Stimulated activated CD4-positive, alpha-beta T cell treated with anti-CD3 and anti-CD28 coated beads, Interleukin-12 subunit alpha, Interleukin-12 subunit beta, amount 100 ng/mL, for 4 hours (primary cell): ENCODE results near the gene CECR2.
"Not testable (repeated sequence)": the region's sequence is repeated elsewhere in the genome, so short reads cannot be mapped to it uniquely, and the experiment has no call there.

Source experiments
- DNase-seq: peaks from one replicate; pipeline ENCODE4 v3.0.0-alpha.2; 2020

CECR2 gene

GRCh38 chr22:17407643-17408042, 38.4 kb downstream of the CECR2 start:
- no peak for DNase-seq

- no peak for DNase-seq
These were observed 41.3 kb downstream of the CECR2 start for GRCh38 chr22:17410576-17410975.

- DNase-seq: no peak
These were observed 42.0 kb downstream of the CECR2 start for GRCh38 chr22:17411213-17411612.

GRCh38 chr22:17412232-17412631, 43.0 kb downstream of the CECR2 start:
- no peak for DNase-seq

GRCh38 chr22:17418890-17419324, 49.6 kb downstream of the CECR2 start:
- DNase-seq: no peak

- no peak for DNase-seq
These were observed 50.1 kb downstream of the CECR2 start for GRCh38 chr22:17419348-17419747.

- no peak for DNase-seq
These were observed 53.6 kb downstream of the CECR2 start for GRCh38 chr22:17422736-17423343.

GRCh38 chr22:17423616-17424015, 54.4 kb downstream of the CECR2 start:
- DNase-seq: no peak

GRCh38 chr22:17427528-17427927, 58.3 kb downstream of the CECR2 start:
- DNase-seq: not testable (repeated sequence)

- DNase-seq: no peak
These were observed 60.3 kb downstream of the CECR2 start for GRCh38 chr22:17429516-17429915.

GRCh38 chr22:17430412-17430811, 61.2 kb downstream of the CECR2 start:
- DNase-seq: no peak

- no peak for DNase-seq
These were observed 61.9 kb downstream of the CECR2 start for GRCh38 chr22:17431179-17431578.

- no peak for DNase-seq
These were observed 65.6 kb downstream of the CECR2 start for GRCh38 chr22:17434856-17435255.

GRCh38 chr22:17435375-17435774, 66.1 kb downstream of the CECR2 start:
- DNase-seq: no peak

GRCh38 chr22:17436382-17436980, 67.2 kb downstream of the CECR2 start:
- DNase-seq: no peak

GRCh38 chr22:17436981-17437412, 67.7 kb downstream of the CECR2 start:
- DNase-seq: no peak

GRCh38 chr22:17438026-17438425, 68.8 kb downstream of the CECR2 start:
- no peak for DNase-seq

GRCh38 chr22:17441326-17441725, 72.1 kb downstream of the CECR2 start:
- no peak for DNase-seq

GRCh38 chr22:17443405-17444203, 74.3 kb downstream of the CECR2 start:
- DNase-seq: no peak

GRCh38 chr22:17444204-17444504, 74.9 kb downstream of the CECR2 start:
- no peak for DNase-seq

GRCh38 chr22:17446698-17447097, 77.4 kb downstream of the CECR2 start:
- no peak for DNase-seq

GRCh38 chr22:17451316-17451715, 82.1 kb downstream of the CECR2 start:
- no peak for DNase-seq

- DNase-seq: no peak
These were observed 91.6 kb downstream of the CECR2 start for GRCh38 chr22:17460895-17461294.

- DNase-seq: no peak
These were observed 101.7 kb downstream of the CECR2 start for GRCh38 chr22:17470880-17471500.
